A673 (cell line): ENCODE measurements around the gene FMNL3. TPM values are rescaled to one million over a fixed set of nuclear protein-coding genes. Genes with fewer than 3 reads are reported as not detected.

ENCODE experiments used
- BruUV-seq: library from RNA; stranded (reverse); fragments of 400-500 nt; replicated peaks from 2 replicates; lab custom pipeline; 2021; lab: Mats Ljungman, UMichigan
- CTCF ChIA-PET: fragments of 300-600 bp; sonication (Branson Sonifier 250); formaldehyde crosslinking; loops from one replicate; lab custom pipeline; 2022; ENCODE audit warnings: antibody characterized with exemption; lab: Charles Lee
- POLR2A ChIA-PET: fragments of 300-600 bp; sonication (Branson Sonifier 250); formaldehyde crosslinking; loops from one replicate; lab custom pipeline; 2022; ENCODE audit warnings: antibody characterized with exemption; ENCODE audit not compliant: low non-redundant PET; lab: Charles Lee
- DNase-seq: peaks from one replicate; pipeline ENCODE4 v3.0.0-alpha.2; 2015; ENCODE audit warnings: low spot score
- H3K27ac ChIP-seq: fragments of 200-600 bp; sonication (generic); 2 replicates; pipeline ENCODE4 v1.5.1; 2016; ENCODE audit warnings: mixed run types, low read depth, mild to moderate bottlenecking, mixed read lengths, antibody characterized with exemption, low read length; ENCODE audit not compliant: poor library complexity, severe bottlenecking
- H3K27me3 ChIP-seq: fragments of 200-600 bp; sonication (generic); replicated peaks from 2 replicates; pipeline ENCODE4 v1.6.1; 2017; ENCODE audit warnings: mixed run types, low read depth, mild to moderate bottlenecking, mixed read lengths, antibody characterized with exemption, low read length; ENCODE audit not compliant: insufficient read depth, poor library complexity
- H3K36me3 ChIP-seq: fragments of 200-600 bp; sonication (generic); 2 replicates; pipeline ENCODE4 v1.6.1; 2016; ENCODE audit warnings: mixed run types, mild to moderate bottlenecking, mixed read lengths, antibody characterized with exemption, low read length; ENCODE audit not compliant: insufficient read depth, poor library complexity, severe bottlenecking
- H3K4me1 ChIP-seq: fragments of 200-600 bp; sonication (generic); 2 replicates; pipeline ENCODE4 v1.6.1; 2017; ENCODE audit warnings: mixed run types, mild to moderate bottlenecking, mixed read lengths, antibody characterized with exemption, low read length; ENCODE audit not compliant: insufficient read depth, poor library complexity, severe bottlenecking
- H3K4me3 ChIP-seq: fragments of 200-600 bp; sonication (generic); 2 replicates; pipeline ENCODE4 v1.5.1; 2016; ENCODE audit warnings: low read depth, mixed run types, mild to moderate bottlenecking, mixed read lengths, low read length; ENCODE audit not compliant: poor library complexity, severe bottlenecking
- H3K9me3 ChIP-seq: fragments of 200-600 bp; sonication (generic); 2 replicates; pipeline ENCODE4 v1.6.1; 2016; ENCODE audit warnings: mixed run types, low read depth, mild to moderate bottlenecking, mixed read lengths, antibody characterized with exemption, low read length; ENCODE audit not compliant: poor library complexity, severe bottlenecking
- EZH2 ChIP-seq: fragments of 200-600 bp; sonication (generic); IDR thresholded peaks from 2 replicates; pipeline ENCODE4 v1.6.1; 2017; ENCODE audit warnings: borderline replicate concordance, low read depth, mild to moderate bottlenecking, mixed read lengths, antibody characterized with exemption, low read length; ENCODE audit not compliant: poor library complexity, severe bottlenecking
- intact Hi-C: fragments of 100-400 bp; cut with micrococcal nuclease; formaldehyde crosslinking; loops from one replicate; pipeline ENCODE4 v1.10.0; 2022; ENCODE audit not compliant: unreplicated experiment
- total RNA-seq: library from RNA; stranded (reverse); gene quantifications from 2 replicates; pipeline ENCODE4 v1.2.3, GENCODE V29; 2021
- TF ChIP-seq, protein P1 (sequence below): fragments of 300-800, 200-600 bp; sonication (generic); conservative IDR thresholded peaks from 2 replicates; pipeline ENCODE4 v1.5.1; 2017; ENCODE audit warnings: low read depth, mild to moderate bottlenecking, antibody characterized with exemption, low read length, moderate library complexity, mixed read lengths

The FMNL3 gene
- total RNA-seq, 1 experiment from 2014 or later = 22.0 TPM

DNA sequence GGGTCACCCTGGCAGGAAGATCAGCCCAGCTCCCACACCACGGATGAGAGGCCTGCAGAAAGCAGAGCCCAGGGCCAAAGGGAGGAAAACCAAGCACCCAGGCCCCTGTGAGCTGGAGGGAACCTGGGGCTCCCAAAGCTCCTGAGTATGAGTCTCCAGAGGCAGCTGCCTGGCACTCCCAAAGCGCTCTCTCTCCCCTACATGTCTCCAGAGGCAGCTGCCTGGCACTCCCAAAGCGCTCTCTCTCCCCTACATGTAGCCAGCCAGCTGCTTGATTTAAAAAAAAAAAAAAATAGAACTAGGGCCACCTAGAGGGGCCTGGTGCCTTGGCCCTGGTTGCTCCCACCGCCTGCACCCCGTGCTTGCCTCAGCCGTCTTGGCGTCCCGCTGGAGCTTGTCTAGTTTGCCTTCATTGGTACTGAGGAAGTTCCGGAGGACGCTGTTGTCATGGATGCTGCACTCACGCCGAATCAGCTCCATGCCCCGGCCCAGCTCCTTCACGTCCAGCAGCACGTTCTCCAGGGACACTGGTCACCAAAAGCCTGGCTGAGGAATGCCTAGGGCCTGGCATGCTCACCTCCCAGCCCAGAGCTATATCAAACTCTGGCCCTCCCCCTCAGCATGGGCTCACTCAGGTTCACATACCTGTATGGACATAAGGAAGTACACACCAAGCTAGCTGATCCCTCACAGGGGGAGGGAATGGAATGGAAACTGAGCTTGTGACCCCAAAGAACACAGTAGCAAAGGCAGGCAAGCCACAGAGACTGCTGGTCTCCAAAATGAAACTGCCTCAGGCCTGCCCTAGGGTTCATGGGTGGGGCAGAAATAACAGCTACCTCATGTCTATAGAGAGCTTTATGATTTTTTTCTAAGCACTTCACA is 59.1 kb downstream of the FMNL3 start:
- TF ChIP-seq, protein P1, sequence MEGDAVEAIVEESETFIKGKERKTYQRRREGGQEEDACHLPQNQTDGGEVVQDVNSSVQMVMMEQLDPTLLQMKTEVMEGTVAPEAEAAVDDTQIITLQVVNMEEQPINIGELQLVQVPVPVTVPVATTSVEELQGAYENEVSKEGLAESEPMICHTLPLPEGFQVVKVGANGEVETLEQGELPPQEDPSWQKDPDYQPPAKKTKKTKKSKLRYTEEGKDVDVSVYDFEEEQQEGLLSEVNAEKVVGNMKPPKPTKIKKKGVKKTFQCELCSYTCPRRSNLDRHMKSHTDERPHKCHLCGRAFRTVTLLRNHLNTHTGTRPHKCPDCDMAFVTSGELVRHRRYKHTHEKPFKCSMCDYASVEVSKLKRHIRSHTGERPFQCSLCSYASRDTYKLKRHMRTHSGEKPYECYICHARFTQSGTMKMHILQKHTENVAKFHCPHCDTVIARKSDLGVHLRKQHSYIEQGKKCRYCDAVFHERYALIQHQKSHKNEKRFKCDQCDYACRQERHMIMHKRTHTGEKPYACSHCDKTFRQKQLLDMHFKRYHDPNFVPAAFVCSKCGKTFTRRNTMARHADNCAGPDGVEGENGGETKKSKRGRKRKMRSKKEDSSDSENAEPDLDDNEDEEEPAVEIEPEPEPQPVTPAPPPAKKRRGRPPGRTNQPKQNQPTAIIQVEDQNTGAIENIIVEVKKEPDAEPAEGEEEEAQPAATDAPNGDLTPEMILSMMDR = no peak
- POLR2A ChIA-PET = interaction anchor here (0.5 to 0.6 kb wide), 2 partner anchors 95 to 150 kb away, joined by 3 to 4 read pairs; no protein-coding TSS in a partner anchor
- H3K4me1 ChIP-seq = peaks cover 9% of the 10 kb centered on the region
- intact Hi-C loops = no loop called here
- H3K27ac ChIP-seq = peak overlapping the region; percentile 73
- H3K9me3 ChIP-seq = no peaks in the 10 kb centered on the region
- no peak overlapping the region for H3K4me3 ChIP-seq
- DNase-seq = no peak
- H3K36me3 ChIP-seq = peaks cover 25% of the 10 kb centered on the region
- no peaks in the 10 kb centered on the region for H3K27me3 ChIP-seq
- CTCF ChIA-PET = interaction anchor here (0.6 kb wide), 1 partner anchor 615 kb away, joined by 6 read pairs; no protein-coding TSS in a partner anchor
- no TSS peak for BruUV-seq

DNA sequence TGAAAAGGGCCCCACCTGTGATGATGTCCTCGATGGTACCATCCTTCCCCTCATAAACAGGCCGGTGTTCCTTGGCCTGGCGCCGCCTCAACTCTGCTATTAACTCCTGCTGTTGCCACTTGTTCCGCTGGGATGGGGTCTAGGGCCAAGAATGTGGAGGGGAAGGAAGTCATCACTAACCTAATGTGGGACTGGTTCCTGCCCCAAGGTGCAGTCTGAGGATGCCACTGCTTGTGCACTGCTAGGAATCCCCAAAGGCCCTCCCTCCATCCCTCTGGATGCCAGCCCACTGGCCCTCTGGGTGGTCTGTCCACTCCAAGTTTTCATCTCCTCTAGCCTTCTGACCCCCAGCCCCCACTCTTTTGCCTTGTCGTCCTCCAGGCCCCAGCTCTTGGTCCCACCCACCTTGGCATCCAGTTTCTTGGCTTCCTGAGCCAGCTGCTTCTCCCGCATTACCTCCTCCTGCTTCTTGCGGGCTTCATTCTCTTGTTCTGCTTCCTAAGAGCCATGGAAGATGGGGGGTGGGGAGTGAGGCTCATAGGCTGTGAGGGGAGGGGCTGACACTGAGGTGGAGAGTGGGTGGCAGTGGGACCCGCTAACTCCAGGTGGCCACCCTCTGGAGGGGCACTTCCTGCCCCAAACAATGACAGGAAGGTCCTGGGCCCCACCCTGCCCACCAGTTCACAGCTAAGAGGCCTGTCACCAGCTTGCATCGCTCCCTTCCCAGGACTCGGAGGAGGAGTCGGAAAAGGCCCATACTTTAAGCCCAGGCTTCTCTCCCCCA is 60.1 kb downstream of the FMNL3 start:
- POLR2A ChIA-PET = no interaction called here
- intact Hi-C loops = no loop called here
- BruUV-seq = no TSS peak

DNA sequence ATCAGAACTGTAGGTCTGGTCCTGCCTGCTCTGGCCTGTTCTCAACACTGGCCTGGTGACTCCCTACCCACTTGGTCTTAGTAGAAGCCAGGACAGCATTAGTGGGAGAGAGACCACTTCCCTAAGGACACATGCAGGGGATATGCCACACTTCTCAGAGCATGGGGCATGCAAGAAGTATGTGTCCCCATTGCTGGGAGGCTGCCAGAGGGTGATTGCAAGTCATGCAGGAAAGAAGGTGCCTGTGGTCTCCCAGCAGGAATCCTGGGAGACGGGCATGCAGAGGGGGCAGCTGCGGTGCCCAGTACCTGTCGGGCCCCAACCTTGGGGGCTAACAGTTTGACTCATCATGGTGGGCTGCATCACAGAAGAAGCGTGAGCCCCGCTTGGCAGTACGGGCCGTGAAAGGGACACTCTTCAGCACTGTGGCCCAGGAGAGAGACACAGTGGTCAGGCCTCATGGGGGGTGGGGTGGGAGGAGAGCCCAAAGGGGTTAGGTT is 60.8 kb downstream of the FMNL3 start:
- ChIA-PET CTCF (no interaction called here), POLR2A (no interaction called here)

More for the DNA sequence above, 60.1 kb downstream of the FMNL3 start:
- CTCF ChIA-PET = interaction anchor here (0.6 kb wide), 2 partner anchors 285 to 614 kb away, joined by 6 to 7 read pairs; no protein-coding TSS in a partner anchor
- Histone ChIP-seq H3K4me1 (peaks cover 9% of the 10 kb centered on the region), H3K4me3 (no peak overlapping the region), H3K36me3 (peaks cover 29% of the 10 kb centered on the region), H3K9me3 (no peaks in the 10 kb centered on the region), H3K27ac (peak overlapping the region; percentile 73), H3K27me3 (no peaks in the 10 kb centered on the region)
- TF ChIP-seq, protein P1 = no peak
- no peak for TF ChIP-seq EZH2
- peak; percentile 18 for DNase-seq

More for the DNA sequence above, 60.8 kb downstream of the FMNL3 start:
- H3K27me3 ChIP-seq = no peaks in the 10 kb centered on the region
- H3K4me1 ChIP-seq = peaks cover 9% of the 10 kb centered on the region
- no peak overlapping the region for H3K4me3 ChIP-seq
- no peak overlapping the region for H3K27ac ChIP-seq
- TF ChIP-seq EZH2 = no peak
- TF ChIP-seq, protein P1 = no peak
- intact Hi-C loops = no loop called here
- DNase-seq = no peak
- BruUV-seq = no TSS peak
- no peaks in the 10 kb centered on the region for H3K9me3 ChIP-seq
- peaks cover 29% of the 10 kb centered on the region for H3K36me3 ChIP-seq
